GM18517 (cell line): ENCODE data around the gene ZNF407.
"Not testable (repeated sequence)": the region's sequence is repeated elsewhere in the genome, so short reads cannot be mapped to it uniquely, and the experiment has no call there.

Experiments used
- ATAC-seq: cut with Tn5 transposase; IDR thresholded peaks from one replicate; pipeline ENCODE4 v1.9.1; 2021; ENCODE audit warnings: mild to moderate bottlenecking, moderate library complexity; ENCODE audit not compliant: unreplicated experiment

Gene ZNF407

GRCh38 chr18:74951165-74951760, 353.6 kb downstream of the ZNF407 start:
- peak; percentile 80 for ATAC-seq

- ATAC-seq: no peak
Observed at GRCh38 chr18:74957588-74958224, 360.0 kb downstream of the ZNF407 start.

GRCh38 chr18:74959216-74959615, 361.5 kb downstream of the ZNF407 start:
- no peak for ATAC-seq

GRCh38 chr18:74961596-74961995, 363.9 kb downstream of the ZNF407 start:
- no peak for ATAC-seq

GRCh38 chr18:74963820-74964446, 366.3 kb downstream of the ZNF407 start:
- peak; percentile 95 for ATAC-seq

GRCh38 chr18:74965682-74966081, 368.0 kb downstream of the ZNF407 start:
- no peak for ATAC-seq

GRCh38 chr18:74967438-74967837, 369.8 kb downstream of the ZNF407 start:
- ATAC-seq: no peak

- no peak for ATAC-seq
Observed at GRCh38 chr18:74967979-74968378, 370.3 kb downstream of the ZNF407 start.

- not testable (repeated sequence) for ATAC-seq
Observed at GRCh38 chr18:74971358-74971757, 373.7 kb downstream of the ZNF407 start.

- ATAC-seq: not testable (repeated sequence)
Observed at GRCh38 chr18:74971776-74972175, 374.1 kb downstream of the ZNF407 start.

- no peak for ATAC-seq
Observed at GRCh38 chr18:74972354-74972753, 374.7 kb downstream of the ZNF407 start.

- no peak for ATAC-seq
Observed at GRCh38 chr18:74975001-74975400, 377.3 kb downstream of the ZNF407 start.

- no peak for ATAC-seq
Observed at GRCh38 chr18:74976331-74976909, 378.8 kb downstream of the ZNF407 start.

GRCh38 chr18:74977041-74977440, 379.4 kb downstream of the ZNF407 start:
- no peak for ATAC-seq

GRCh38 chr18:74980669-74981068, 383.0 kb downstream of the ZNF407 start:
- ATAC-seq: no peak

- ATAC-seq: no peak
Observed at GRCh38 chr18:74981476-74981875, 383.8 kb downstream of the ZNF407 start.

GRCh38 chr18:74982946-74983635, 385.4 kb downstream of the ZNF407 start:
- no peak for ATAC-seq

- ATAC-seq: no peak
Observed at GRCh38 chr18:74989134-74989533, 391.5 kb downstream of the ZNF407 start.

- no peak for ATAC-seq
Observed at GRCh38 chr18:74990563-74991081, 393.0 kb downstream of the ZNF407 start.

- peak; percentile 84 for ATAC-seq
Observed at GRCh38 chr18:74994502-74995418, 397.1 kb downstream of the ZNF407 start.
